K562 (cell line): ENCODE results near the gene HIPK2. TPM values are rescaled to one million over a fixed set of nuclear protein-coding genes. Genes with fewer than 3 reads are reported as not detected.

Source experiments
- FIP1L1 ChIP-seq: fragments of 200-400 bp; formaldehyde crosslinking; IDR thresholded peaks from 2 replicates; pipeline ENCODE4 v1.6.1; 2018; ENCODE audit warnings: mild to moderate bottlenecking, low read depth, low read length; ENCODE audit not compliant: poor library complexity, severe bottlenecking
- HBP1 ChIP-seq: fragments of 450-650 bp; formaldehyde crosslinking; IDR thresholded peaks from 2 replicates; pipeline ENCODE4 v1.4.0; 2022; ENCODE audit warnings: missing genetic modification characterization
- MCM2 ChIP-seq: fragments of 450-650 bp; IDR thresholded peaks from 2 replicates; pipeline ENCODE4 v1.6.1; 2017; ENCODE audit warnings: low read depth, mild to moderate bottlenecking
- MLX ChIP-seq, 2 experiments: fragments of 450-650 bp in 1 of 2; sonication (generic) in 1 of 2; formaldehyde crosslinking; conservative IDR thresholded peaks; 2 replicates each; pipeline versions ENCODE4 v1.4.0 to v1.8.1; 2020 to 2022; ENCODE audit warnings: mild to moderate bottlenecking in 1 of 2, missing genetic modification reagents in 1 of 2
- PHB2 ChIP-seq: fragments of 450-650 bp; IDR thresholded peaks from 2 replicates; pipeline ENCODE4 v1.6.1; 2017; ENCODE audit warnings: low read depth
- SAFB ChIP-seq: fragments of 200-400 bp; formaldehyde crosslinking; IDR thresholded peaks from 2 replicates; pipeline ENCODE4 v1.6.1; 2017; ENCODE audit warnings: low read depth, low read length, borderline replicate concordance
- SMAD3 ChIP-seq: fragments of 450-650 bp; formaldehyde crosslinking; conservative IDR thresholded peaks from 2 replicates; pipeline ENCODE4 v1.4.0; 2020; ENCODE audit warnings: mild to moderate bottlenecking
- TARDBP ChIP-seq: fragments of 450-650 bp; IDR thresholded peaks from 2 replicates; pipeline ENCODE4 v1.6.1; 2016
- XRCC3 ChIP-seq: fragments of 450-650 bp; IDR thresholded peaks from 2 replicates; pipeline ENCODE4 v1.6.1; 2017; ENCODE audit warnings: mild to moderate bottlenecking, moderate library complexity
- ZBTB17 ChIP-seq: fragments of 450-650 bp; formaldehyde crosslinking; IDR thresholded peaks from 2 replicates; pipeline ENCODE4 v1.4.0; 2020; ENCODE audit warnings: mild to moderate bottlenecking
- ZMIZ1 ChIP-seq, 2 experiments: fragments of 150-350 bp in 1 of 2; IDR thresholded peaks; 2 replicates each; pipeline ENCODE4 v1.6.1; 2012 to 2016; ENCODE audit warnings: low read depth in 2 of 2, low read length in 2 of 2, mild to moderate bottlenecking in 1 of 2, moderate library complexity in 1 of 2
- ZNF384 ChIP-seq: IDR thresholded peaks from 2 replicates; pipeline ENCODE4 v1.6.1; 2012; ENCODE audit warnings: low read depth, low read length, improper control_type of control experiment
- ZNF586 ChIP-seq: fragments of 450-650 bp; formaldehyde crosslinking; conservative IDR thresholded peaks from 2 replicates; pipeline ENCODE4 v1.4.0; 2020; ENCODE audit warnings: mild to moderate bottlenecking, moderate library complexity
- ZNF717 ChIP-seq: fragments of 250-450 bp; sonication (Bioruptor Pico); IDR thresholded peaks from 2 replicates; pipeline ENCODE4 v1.5.0; 2021
- polyA plus RNA-seq, 8 experiments: library from polyadenylated mRNA; depleted of rRNA in 4 of 8; stranded (reverse) in 5 of 8; unstranded in 3 of 8; fragments of >200 nt; fragmentation: Nextera tagmentation in 2 of 8; fragmentation: Illumina TruSeq in 1 of 8; extraction: Ambion mirVana in 2 of 8; extraction: Trizol in 1 of 8; gene quantifications; 2 replicates each; pipeline versions ENCODE4 v1.2.1 to v1.2.3, GENCODE V29; 2011 to 2014; ENCODE audit warnings: inconsistent platforms in 1 of 8, missing spikeins in 1 of 8
- total RNA-seq, 7 experiments: library from RNA; depleted of rRNA in 6 of 7; stranded (reverse); fragments of >200 nt in 6 of 7; fragmentation: Illumina TruSeq in 2 of 7; extraction: Trizol in 2 of 7; gene quantifications; 2 replicates each; pipeline versions ENCODE4 v1.2.1 to v1.2.3, GENCODE V29; 2011 to 2021; ENCODE audit warnings: low replicate concordance in 1 of 7
- TF ChIP-seq, protein P1 (sequence below): fragments of 450-650 bp; IDR thresholded peaks from 2 replicates; pipeline ENCODE4 v1.6.1; 2016; ENCODE audit warnings: missing biosample characterization, missing genetic modification characterization
- TF ChIP-seq, protein P2 (sequence below), 2 experiments: fragments of 200-800 bp in 1 of 2; sonication (Bioruptor generic) in 1 of 2; sonication (generic) in 1 of 2; formaldehyde crosslinking in 1 of 2; IDR thresholded peaks in 1 of 2; conservative IDR thresholded peaks in 1 of 2; 2 replicates each; pipeline versions ENCODE4 v1.5.0 to v1.6.1; 2016 to 2020; ENCODE audit warnings: missing compliant biosample characterization in 1 of 2, missing genetic modification characterization in 1 of 2, missing genetic modification reagents in 1 of 2
- TF ChIP-seq, protein P3 (sequence below): sonication (generic); formaldehyde crosslinking; IDR thresholded peaks from 2 replicates; pipeline ENCODE4 v1.8.0; 2022; ENCODE audit warnings: missing genetic modification reagents, mild to moderate bottlenecking, moderate library complexity, borderline replicate concordance

HIPK2 gene
- total and polyA plus RNA-seq, 9 of the 15 experiments (the other 6 are each of a cell fraction or from before 2014, with no cell fraction given): 0.69 to 19.8 (median 5.1) TPM

DNA sequence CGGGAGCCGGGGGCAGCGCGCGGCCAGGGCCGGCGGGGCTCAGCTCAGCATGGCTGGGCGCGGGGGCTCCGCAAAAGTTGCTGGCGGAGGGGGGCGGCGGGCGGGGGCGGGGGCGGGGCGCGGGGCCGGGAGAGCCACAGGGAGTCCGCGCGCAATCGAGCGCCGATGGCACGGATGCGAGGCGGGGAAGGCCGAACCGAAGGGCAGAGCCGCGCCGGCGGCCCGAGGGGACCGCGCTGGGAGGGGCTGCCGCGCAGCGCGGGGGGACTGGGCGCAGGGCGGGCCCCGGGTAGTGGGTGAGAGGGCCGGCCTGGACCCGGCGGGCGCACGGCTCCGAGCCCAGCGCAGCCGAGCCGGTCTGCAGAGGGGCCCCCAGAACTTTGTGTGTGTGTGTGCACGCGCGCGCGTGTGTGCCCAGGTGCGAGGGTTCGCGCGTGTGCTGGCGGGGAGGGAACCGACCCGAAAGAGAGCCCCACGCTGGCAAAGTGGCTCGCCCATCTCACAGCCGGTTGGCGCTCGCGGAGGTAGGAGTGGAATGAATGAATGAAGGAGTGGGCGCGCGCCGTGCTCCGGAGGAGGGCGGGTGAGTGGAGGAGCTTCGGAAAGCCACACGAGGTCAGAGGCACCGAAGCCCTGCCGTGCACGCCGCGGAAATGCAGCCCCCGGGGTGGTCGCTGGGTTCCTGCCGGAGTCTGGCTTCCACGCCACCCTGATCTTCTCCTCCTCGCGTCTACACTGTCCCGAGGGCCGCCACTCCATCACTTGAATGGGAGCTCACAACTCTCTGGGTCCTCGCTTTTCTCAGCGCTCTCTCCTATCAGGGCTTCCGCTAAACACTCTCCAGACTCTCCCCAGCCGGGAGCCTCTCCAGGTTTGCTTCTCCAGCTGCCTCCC lies at the start of gene HIPK2 (continued):
- TF ChIP-seq, protein P1, sequence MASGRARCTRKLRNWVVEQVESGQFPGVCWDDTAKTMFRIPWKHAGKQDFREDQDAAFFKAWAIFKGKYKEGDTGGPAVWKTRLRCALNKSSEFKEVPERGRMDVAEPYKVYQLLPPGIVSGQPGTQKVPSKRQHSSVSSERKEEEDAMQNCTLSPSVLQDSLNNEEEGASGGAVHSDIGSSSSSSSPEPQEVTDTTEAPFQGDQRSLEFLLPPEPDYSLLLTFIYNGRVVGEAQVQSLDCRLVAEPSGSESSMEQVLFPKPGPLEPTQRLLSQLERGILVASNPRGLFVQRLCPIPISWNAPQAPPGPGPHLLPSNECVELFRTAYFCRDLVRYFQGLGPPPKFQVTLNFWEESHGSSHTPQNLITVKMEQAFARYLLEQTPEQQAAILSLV (tag): no peak
- peak in 1 of 2 experiments; percentile 90; a peak in 2 of 4 replicates for TF ChIP-seq ZMIZ1 (IDR thresholded peaks at IDR 0.05; ENCODE audit: low read depth in 2 of 2, low read length in 2 of 2)
- TF ChIP-seq MLX (CRISPR knock-in tag; conservative IDR thresholded peaks at IDR 0.05): no peak
- no peak for TF ChIP-seq ZNF717 (CRISPR knock-in tag)
- TF ChIP-seq ZNF384: no peak
- TF ChIP-seq TARDBP: peak; percentile 83
- TF ChIP-seq, protein P2, sequence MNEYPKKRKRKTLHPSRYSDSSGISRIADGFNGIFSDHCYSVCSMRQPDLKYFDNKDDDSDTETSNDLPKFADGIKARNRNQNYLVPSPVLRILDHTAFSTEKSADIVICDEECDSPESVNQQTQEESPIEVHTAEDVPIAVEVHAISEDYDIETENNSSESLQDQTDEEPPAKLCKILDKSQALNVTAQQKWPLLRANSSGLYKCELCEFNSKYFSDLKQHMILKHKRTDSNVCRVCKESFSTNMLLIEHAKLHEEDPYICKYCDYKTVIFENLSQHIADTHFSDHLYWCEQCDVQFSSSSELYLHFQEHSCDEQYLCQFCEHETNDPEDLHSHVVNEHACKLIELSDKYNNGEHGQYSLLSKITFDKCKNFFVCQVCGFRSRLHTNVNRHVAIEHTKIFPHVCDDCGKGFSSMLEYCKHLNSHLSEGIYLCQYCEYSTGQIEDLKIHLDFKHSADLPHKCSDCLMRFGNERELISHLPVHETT (CRISPR knock-in tag; conservative IDR thresholded peaks at IDR 0.05 in 1 of 2, IDR thresholded peaks at IDR 0.05 in 1 of 2): 0 out of 4 replicates have a peak, but pooled peaks of 1 of the 2 experiments have one; percentile 42
- no peak for TF ChIP-seq SMAD3 (CRISPR knock-in tag)
- TF ChIP-seq HBP1: peak; percentile 94
- no peak for TF ChIP-seq FIP1L1
- TF ChIP-seq, protein P3, sequence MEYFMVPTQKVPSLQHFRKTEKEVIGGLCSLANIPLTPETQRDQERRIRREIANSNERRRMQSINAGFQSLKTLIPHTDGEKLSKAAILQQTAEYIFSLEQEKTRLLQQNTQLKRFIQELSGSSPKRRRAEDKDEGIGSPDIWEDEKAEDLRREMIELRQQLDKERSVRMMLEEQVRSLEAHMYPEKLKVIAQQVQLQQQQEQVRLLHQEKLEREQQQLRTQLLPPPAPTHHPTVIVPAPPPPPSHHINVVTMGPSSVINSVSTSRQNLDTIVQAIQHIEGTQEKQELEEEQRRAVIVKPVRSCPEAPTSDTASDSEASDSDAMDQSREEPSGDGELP (CRISPR knock-in tag): peak; percentile 61
- TF ChIP-seq ZBTB17 (CRISPR knock-in tag): peak; percentile 99
- no peak for TF ChIP-seq MCM2
- no peak for TF ChIP-seq ZNF586 (CRISPR knock-in tag)
- TF ChIP-seq PHB2: no peak
- no peak for TF ChIP-seq XRCC3
- peak; percentile 62; the same call in 1 of the 2 replicates for TF ChIP-seq SAFB
